ENCODE data around the gene DCPS. TPM values are rescaled to one million over a fixed set of nuclear protein-coding genes. Genes with fewer than 3 reads are reported as not detected.
"Not testable (repeated sequence)": the region's sequence is repeated elsewhere in the genome, so short reads cannot be mapped to it uniquely, and the experiment has no call there.

DCPS gene
- total RNA-seq, 1 experiment from 2014 or later, result 21.4 TPM

GRCh38 chr11:126378763-126379162, 74.9 kb downstream of the DCPS start:
- no peak for DNase-seq
- Histone ChIP-seq H3K27me3 (ENCODE audit: control insufficient read depth, insufficient read depth, low read length) (no peaks in the 10 kb centered on the region), H3K4me3 (ENCODE audit: insufficient read depth, low read depth, low read length) (no peak overlapping the region), H3K36me3 (replicated peaks; ENCODE audit: control insufficient read depth, insufficient read depth, low read length) (no peaks in the 10 kb centered on the region)

- H3K36me3 ChIP-seq (replicated peaks; ENCODE audit: control insufficient read depth, insufficient read depth, low read length), result no peaks in the 10 kb centered on the region
- no peak for DNase-seq
- H3K4me3 ChIP-seq (ENCODE audit: insufficient read depth, low read depth, low read length), result no peak overlapping the region
- H3K27me3 ChIP-seq (ENCODE audit: control insufficient read depth, insufficient read depth, low read length), result no peaks in the 10 kb centered on the region
Observed at GRCh38 chr11:126380909-126381308, 77.0 kb downstream of the DCPS start.

GRCh38 chr11:126381960-126382359, 78.1 kb downstream of the DCPS start:
- not testable (repeated sequence) for H3K27me3 ChIP-seq (ENCODE audit: control insufficient read depth, insufficient read depth, low read length); DNase-seq; H3K4me3 ChIP-seq (ENCODE audit: insufficient read depth, low read depth, low read length); H3K36me3 ChIP-seq (replicated peaks; ENCODE audit: control insufficient read depth, insufficient read depth, low read length)

- not testable (repeated sequence) for H3K4me3 ChIP-seq (ENCODE audit: insufficient read depth, low read depth, low read length); H3K27me3 ChIP-seq (ENCODE audit: control insufficient read depth, insufficient read depth, low read length); H3K36me3 ChIP-seq (replicated peaks; ENCODE audit: control insufficient read depth, insufficient read depth, low read length); DNase-seq
Observed at GRCh38 chr11:126382641-126383040, 78.8 kb downstream of the DCPS start.

GRCh38 chr11:126383339-126384335, 79.8 kb downstream of the DCPS start:
- DNase-seq, result peak; percentile 55

GRCh38 chr11:126384449-126385070, 80.7 kb downstream of the DCPS start:
- no peaks in the 10 kb centered on the region for H3K27me3 ChIP-seq (ENCODE audit: control insufficient read depth, insufficient read depth, low read length)
- DNase-seq, result no peak
- no peaks in the 10 kb centered on the region for H3K36me3 ChIP-seq (replicated peaks; ENCODE audit: control insufficient read depth, insufficient read depth, low read length)
- H3K4me3 ChIP-seq (ENCODE audit: insufficient read depth, low read depth, low read length), result no peak overlapping the region

More at GRCh38 chr11:126383339-126384335, 79.8 kb downstream of the DCPS start:
- Histone ChIP-seq H3K36me3 (replicated peaks; ENCODE audit: control insufficient read depth, insufficient read depth, low read length) (no peaks in the 10 kb centered on the region), H3K27me3 (ENCODE audit: control insufficient read depth, insufficient read depth, low read length) (no peaks in the 10 kb centered on the region), H3K4me3 (ENCODE audit: insufficient read depth, low read depth, low read length) (no peak overlapping the region)

GRCh38 chr11:126385991-126386728, 82.3 kb downstream of the DCPS start:
- Histone ChIP-seq H3K27me3 (ENCODE audit: control insufficient read depth, insufficient read depth, low read length) (no peaks in the 10 kb centered on the region), H3K4me3 (ENCODE audit: insufficient read depth, low read depth, low read length) (no peak overlapping the region), H3K36me3 (replicated peaks; ENCODE audit: control insufficient read depth, insufficient read depth, low read length) (no peaks in the 10 kb centered on the region)
- DNase-seq, result no peak

- H3K4me3 ChIP-seq (ENCODE audit: insufficient read depth, low read depth, low read length); H3K27me3 ChIP-seq (ENCODE audit: control insufficient read depth, insufficient read depth, low read length); H3K36me3 ChIP-seq (replicated peaks; ENCODE audit: control insufficient read depth, insufficient read depth, low read length): not testable (repeated sequence)
- peak; percentile 41 for DNase-seq
Observed at GRCh38 chr11:126386729-126387071, 82.8 kb downstream of the DCPS start.

GRCh38 chr11:126387857-126388256, 84.0 kb downstream of the DCPS start:
- Histone ChIP-seq H3K27me3 (ENCODE audit: control insufficient read depth, insufficient read depth, low read length) (no peaks in the 10 kb centered on the region), H3K4me3 (ENCODE audit: insufficient read depth, low read depth, low read length) (no peak overlapping the region), H3K36me3 (replicated peaks; ENCODE audit: control insufficient read depth, insufficient read depth, low read length) (no peaks in the 10 kb centered on the region)
- DNase-seq, result no peak

GRCh38 chr11:126390272-126390867, 86.5 kb downstream of the DCPS start:
- H3K4me3 ChIP-seq (ENCODE audit: insufficient read depth, low read depth, low read length), result no peak overlapping the region
- H3K36me3 ChIP-seq (replicated peaks; ENCODE audit: control insufficient read depth, insufficient read depth, low read length), result no peaks in the 10 kb centered on the region
- H3K27me3 ChIP-seq (ENCODE audit: control insufficient read depth, insufficient read depth, low read length), result no peaks in the 10 kb centered on the region
- DNase-seq, result no peak

- no peak for DNase-seq
- H3K36me3 ChIP-seq (replicated peaks; ENCODE audit: control insufficient read depth, insufficient read depth, low read length), result no peaks in the 10 kb centered on the region
- no peak overlapping the region for H3K4me3 ChIP-seq (ENCODE audit: insufficient read depth, low read depth, low read length)
- no peaks in the 10 kb centered on the region for H3K27me3 ChIP-seq (ENCODE audit: control insufficient read depth, insufficient read depth, low read length)
Observed at GRCh38 chr11:126391286-126391954, 87.6 kb downstream of the DCPS start.

GRCh38 chr11:126391970-126392632, 88.2 kb downstream of the DCPS start:
- DNase-seq, result peak; percentile 83
- no peaks in the 10 kb centered on the region for H3K27me3 ChIP-seq (ENCODE audit: control insufficient read depth, insufficient read depth, low read length)
- H3K4me3 ChIP-seq (ENCODE audit: insufficient read depth, low read depth, low read length), result no peak overlapping the region
- no peaks in the 10 kb centered on the region for H3K36me3 ChIP-seq (replicated peaks; ENCODE audit: control insufficient read depth, insufficient read depth, low read length)

GRCh38 chr11:126392633-126393013, 88.8 kb downstream of the DCPS start:
- DNase-seq, result no peak
- Histone ChIP-seq H3K36me3 (replicated peaks; ENCODE audit: control insufficient read depth, insufficient read depth, low read length) (no peaks in the 10 kb centered on the region), H3K4me3 (ENCODE audit: insufficient read depth, low read depth, low read length) (no peak overlapping the region), H3K27me3 (ENCODE audit: control insufficient read depth, insufficient read depth, low read length) (no peaks in the 10 kb centered on the region)

Data from H7 (cell line).